ENCODE measurements around the gene HSF5. TPM values are rescaled to one million over a fixed set of nuclear protein-coding genes. Genes with fewer than 3 reads are reported as not detected.

HSF5 gene
- polyA plus RNA-seq, 2 of the 4 experiments (the other 2 are of a cell fraction): not detected

GRCh38 chr17:58521680-58522079, 33.5 kb upstream of the HSF5 start:
- FAIRE-seq (no peak), ATAC-seq (no peak), DNase-seq (ENCODE audit: low read depth in 1 of 2, low spot score in 1 of 2) (no peak)
- Histone ChIP-seq H3K9me3 (no peaks in the 10 kb centered on the region), H3K4me3 (no peak overlapping the region), H3K4me2 (no peak overlapping the region), H3K27ac (no peak overlapping the region), H3K4me1 (peaks cover 10% of the 10 kb centered on the region)
- 88% methylated on average over 10 of the region's 10 CpGs for WGBS (ENCODE audit: missing lambda C conversion rate)
- TF ChIP-seq CHD2 (IDR thresholded peaks at IDR 0.05; ENCODE audit: low read length, partially characterized antibody) (no peak), HDAC2 (IDR thresholded peaks at IDR 0.05) (no peak), MAZ (IDR thresholded peaks at IDR 0.05; ENCODE audit: borderline replicate concordance, low read depth, low read length) (no peak), JUNB (IDR thresholded peaks at IDR 0.05) (no peak), RAD21 (conservative IDR thresholded peaks at IDR 0.05 in 1 of 2, IDR thresholded peaks at IDR 0.05 in 1 of 2) (no peak), EP300 (IDR thresholded peaks at IDR 0.05) (no peak), CBX8 (IDR thresholded peaks at IDR 0.05) (no peak), PBX3 (IDR thresholded peaks at IDR 0.05) (no peak), KDM5A (IDR thresholded peaks at IDR 0.05) (no peak), EHF (CRISPR knock-in tag; IDR thresholded peaks at IDR 0.05) (no peak), ELK1 (IDR thresholded peaks at IDR 0.05; ENCODE audit: low read depth, low read length) (no peak), PHF8 (IDR thresholded peaks at IDR 0.05; ENCODE audit: borderline replicate concordance, low read depth) (no peak), RCOR1 (IDR thresholded peaks at IDR 0.05; ENCODE audit: low read depth, low read length) (no peak), POLR2A (IDR thresholded peaks at IDR 0.05; ENCODE audit: low read length) (no peak), MYC (IDR thresholded peaks at IDR 0.05; ENCODE audit: borderline replicate concordance, low read length) (no peak), BHLHE40 (IDR thresholded peaks at IDR 0.05; ENCODE audit: low read depth, low read length) (no peak), FOSB (CRISPR knock-in tag; IDR thresholded peaks at IDR 0.05) (no peak)
- TF ChIP-seq, protein P1, sequence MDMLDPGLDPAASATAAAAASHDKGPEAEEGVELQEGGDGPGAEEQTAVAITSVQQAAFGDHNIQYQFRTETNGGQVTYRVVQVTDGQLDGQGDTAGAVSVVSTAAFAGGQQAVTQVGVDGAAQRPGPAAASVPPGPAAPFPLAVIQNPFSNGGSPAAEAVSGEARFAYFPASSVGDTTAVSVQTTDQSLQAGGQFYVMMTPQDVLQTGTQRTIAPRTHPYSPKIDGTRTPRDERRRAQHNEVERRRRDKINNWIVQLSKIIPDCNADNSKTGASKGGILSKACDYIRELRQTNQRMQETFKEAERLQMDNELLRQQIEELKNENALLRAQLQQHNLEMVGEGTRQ (IDR thresholded peaks at IDR 0.05): no peak
- POLR2A ChIA-PET: interaction anchor here (1.5 to 1.8 kb wide), 2 partner anchors 109 to 110 kb away, joined by 4 read pairs; no protein-coding TSS in a partner anchor
- CTCF ChIA-PET: interaction anchor here (1.9 to 9.8 kb wide), 3 partner anchors 13 to 483 kb away, joined by 7 to 187 read pairs (median 12); no protein-coding TSS in a partner anchor

DNA sequence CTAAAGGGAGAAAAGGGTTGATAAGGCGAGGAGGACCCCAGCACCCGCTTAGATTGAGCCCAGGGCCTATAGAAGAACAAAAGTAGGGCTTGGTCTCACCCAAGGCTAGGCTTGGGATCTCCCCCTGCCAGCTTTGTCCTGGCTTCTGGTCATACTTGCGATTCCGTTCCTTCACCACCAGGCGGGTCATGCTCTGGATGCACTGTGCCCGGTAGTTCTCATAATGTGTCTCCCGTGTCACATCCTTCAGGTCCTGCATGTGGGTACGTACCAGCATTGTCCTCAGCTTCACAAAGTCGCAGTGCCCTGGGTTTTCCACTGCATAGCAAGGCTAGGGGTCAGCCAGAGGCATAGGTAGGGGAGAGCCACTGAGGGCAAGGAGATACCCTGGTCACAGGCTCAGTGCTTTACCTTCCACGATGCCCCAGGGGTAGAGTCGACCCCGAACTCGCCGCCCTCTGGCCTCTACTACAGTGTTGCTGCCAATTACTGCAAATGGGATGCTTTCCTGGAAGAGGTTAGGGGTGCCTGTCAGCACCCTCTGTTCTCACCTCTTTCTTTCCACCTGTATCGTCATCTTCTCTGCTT, 32.7 kb upstream of the HSF5 start:
- POLR2A ChIA-PET: interaction anchor here (1.5 kb wide), 1 partner anchor 111 kb away, joined by 4 read pairs; no protein-coding TSS in a partner anchor
- ATAC-seq (no peak), FAIRE-seq (no peak), DNase-seq (ENCODE audit: low read depth in 1 of 2, low spot score in 1 of 2) (peak in 1 of 2 experiments; percentile 58)
- H3K4me3 ChIP-seq: no peak overlapping the region
- 58% methylated on average over 15 of the region's 15 CpGs for whole genome bisulfite sequencing (ENCODE audit: missing lambda C conversion rate)
- H3K9me3 ChIP-seq: no peaks in the 10 kb centered on the region
- peaks cover 10% of the 10 kb centered on the region for H3K4me1 ChIP-seq
- CTCF ChIA-PET: interaction anchor here (0.6 to 9.8 kb wide), 11 partner anchors 14 to 484 kb away, joined by 3 to 187 read pairs (median 4); partner anchors contain the start of genes RAD51C and TEX14
- TF ChIP-seq EHMT2 (IDR thresholded peaks at IDR 0.05; ENCODE audit: low read depth): no peak
- 0 out of 5 replicates have a peak, but pooled peaks of 1 of the 2 experiments have one; percentile 12 for TF ChIP-seq RAD21 (conservative IDR thresholded peaks at IDR 0.05 in 1 of 2, IDR thresholded peaks at IDR 0.05 in 1 of 2)
- H3K27ac ChIP-seq: no peak overlapping the region
- no peak overlapping the region for H3K4me2 ChIP-seq

DNA sequence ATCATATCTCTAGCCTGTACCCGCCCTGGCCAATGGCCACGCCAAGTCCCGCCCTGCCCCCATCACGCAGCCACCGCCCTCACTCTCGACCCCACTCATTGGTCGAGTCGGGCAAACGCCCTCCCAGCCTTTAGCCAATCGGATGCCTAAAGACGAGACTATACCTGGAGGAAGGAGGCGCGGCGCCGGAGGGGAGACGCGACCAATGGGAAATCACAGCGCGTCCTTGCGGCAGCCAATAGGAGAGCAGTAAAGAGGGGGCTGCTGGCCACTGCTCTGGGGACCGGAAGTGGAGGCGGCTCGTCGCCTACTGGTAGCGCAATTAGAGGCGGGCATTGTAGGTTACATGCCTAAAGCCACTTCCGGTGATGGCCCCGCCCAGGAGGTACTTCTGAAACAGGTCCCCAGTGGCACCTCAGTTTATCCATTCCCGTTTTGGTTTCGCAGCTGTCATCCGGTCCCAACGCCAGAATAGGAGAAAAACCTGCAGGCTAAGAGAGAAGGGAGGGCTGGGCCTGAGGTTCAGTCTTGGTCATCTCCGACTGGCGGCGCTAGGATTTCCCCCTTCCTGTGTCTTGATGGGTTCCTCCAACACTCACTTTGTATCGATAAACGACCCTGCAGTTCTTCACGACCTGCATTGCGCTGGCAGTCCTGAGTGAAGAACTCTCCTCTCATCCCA, 29.9 kb upstream of the HSF5 start:
- CTCF ChIA-PET: interaction anchor here (0.6 to 9.8 kb wide), 43 partner anchors 12 to 636 kb away, joined by 3 to 187 read pairs (median 5); partner anchors contain the start of genes RAD51C, RNF43 and TEX14
- Histone ChIP-seq H3K4me3 (peak overlapping the region; percentile 72), H3K4me2 (peak overlapping the region; percentile 92), H3K27ac (peak overlapping the region; percentile 76 to 87), H3K4me1 (peaks cover 15% of the 10 kb centered on the region), H3K9me3 (no peaks in the 10 kb centered on the region)
- peak; percentile 100 for DNase-seq (ENCODE audit: low read depth in 1 of 2, low spot score in 1 of 2)
- WGBS (ENCODE audit: missing lambda C conversion rate): under 1% methylated on average over 39 of the region's 39 CpGs
- peak; percentile 84 to 90 for ATAC-seq
- FAIRE-seq: peak; percentile 82
- POLR2A ChIA-PET: interaction anchor here (0.6 to 2.9 kb wide), 12 partner anchors 10 to 1102 kb away, joined by 3 to 106 read pairs (median 4); partner anchors contain the start of genes CLTC, PRR11, RAD51C and SKA2
- TF ChIP-seq POLR2A (IDR thresholded peaks at IDR 0.05; ENCODE audit: low read length): peak; percentile 39
- no peak for TF ChIP-seq HEYL (CRISPR knock-in tag; IDR thresholded peaks at IDR 0.05)
- TF ChIP-seq MAX (IDR thresholded peaks at IDR 0.05): peak; percentile 73; the same call in 1 of the 2 replicates
- TF ChIP-seq JUN (IDR thresholded peaks at IDR 0.05): peak; percentile 58 to 65
- no peak for TF ChIP-seq POLR2AphosphoS2 (conservative IDR thresholded peaks at IDR 0.05; ENCODE audit: low read length)
- peak; percentile 7 for TF ChIP-seq PBX3 (IDR thresholded peaks at IDR 0.05)
- TF ChIP-seq, protein P2, sequence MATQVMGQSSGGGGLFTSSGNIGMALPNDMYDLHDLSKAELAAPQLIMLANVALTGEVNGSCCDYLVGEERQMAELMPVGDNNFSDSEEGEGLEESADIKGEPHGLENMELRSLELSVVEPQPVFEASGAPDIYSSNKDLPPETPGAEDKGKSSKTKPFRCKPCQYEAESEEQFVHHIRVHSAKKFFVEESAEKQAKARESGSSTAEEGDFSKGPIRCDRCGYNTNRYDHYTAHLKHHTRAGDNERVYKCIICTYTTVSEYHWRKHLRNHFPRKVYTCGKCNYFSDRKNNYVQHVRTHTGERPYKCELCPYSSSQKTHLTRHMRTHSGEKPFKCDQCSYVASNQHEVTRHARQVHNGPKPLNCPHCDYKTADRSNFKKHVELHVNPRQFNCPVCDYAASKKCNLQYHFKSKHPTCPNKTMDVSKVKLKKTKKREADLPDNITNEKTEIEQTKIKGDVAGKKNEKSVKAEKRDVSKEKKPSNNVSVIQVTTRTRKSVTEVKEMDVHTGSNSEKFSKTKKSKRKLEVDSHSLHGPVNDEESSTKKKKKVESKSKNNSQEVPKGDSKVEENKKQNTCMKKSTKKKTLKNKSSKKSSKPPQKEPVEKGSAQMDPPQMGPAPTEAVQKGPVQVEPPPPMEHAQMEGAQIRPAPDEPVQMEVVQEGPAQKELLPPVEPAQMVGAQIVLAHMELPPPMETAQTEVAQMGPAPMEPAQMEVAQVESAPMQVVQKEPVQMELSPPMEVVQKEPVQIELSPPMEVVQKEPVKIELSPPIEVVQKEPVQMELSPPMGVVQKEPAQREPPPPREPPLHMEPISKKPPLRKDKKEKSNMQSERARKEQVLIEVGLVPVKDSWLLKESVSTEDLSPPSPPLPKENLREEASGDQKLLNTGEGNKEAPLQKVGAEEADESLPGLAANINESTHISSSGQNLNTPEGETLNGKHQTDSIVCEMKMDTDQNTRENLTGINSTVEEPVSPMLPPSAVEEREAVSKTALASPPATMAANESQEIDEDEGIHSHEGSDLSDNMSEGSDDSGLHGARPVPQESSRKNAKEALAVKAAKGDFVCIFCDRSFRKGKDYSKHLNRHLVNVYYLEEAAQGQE (IDR thresholded peaks at IDR 0.05): no peak

Data from A549 (cell line).